Endodermal cell (in vitro differentiated cells): ENCODE measurements around the gene KCTD1. TPM values are rescaled to one million over a fixed set of nuclear protein-coding genes. Genes with fewer than 3 reads are reported as not detected.
A peak's percentile ranks its signal among the peaks of the same experiment; 100 is the strongest.

Source experiments
- DNase-seq: peaks from one replicate; pipeline ENCODE4 v3.0.0-alpha.2; 2017
- H3K27ac ChIP-seq: 2 replicates; pipeline ENCODE4 v1.5.1; 2013; ENCODE audit warnings: mild to moderate bottlenecking, low read depth, low read length, moderate library complexity
- H3K27me3 ChIP-seq: 2 replicates; pipeline ENCODE4 v1.6.1; 2013; ENCODE audit warnings: mild to moderate bottlenecking, low read length, moderate library complexity; ENCODE audit not compliant: insufficient read depth, control insufficient read depth, poor library complexity, severe bottlenecking
- H3K36me3 ChIP-seq: 2 replicates; pipeline ENCODE4 v1.7.0; 2013; ENCODE audit warnings: mild to moderate bottlenecking, low read length, moderate library complexity; ENCODE audit not compliant: control insufficient read depth, insufficient read depth
- H3K4me1 ChIP-seq: one replicate; pipeline ENCODE4 v1.7.0; 2013; ENCODE audit warnings: low read length; ENCODE audit not compliant: control insufficient read depth, insufficient read depth
- H3K4me3 ChIP-seq: 2 replicates; pipeline ENCODE4 v1.5.1; 2013; ENCODE audit warnings: mild to moderate bottlenecking, low read length, moderate library complexity
- H3K9ac ChIP-seq: 2 replicates; pipeline ENCODE4 v1.6.1; 2013; ENCODE audit warnings: mild to moderate bottlenecking, low read length, moderate library complexity; ENCODE audit not compliant: poor library complexity, severe bottlenecking; ENCODE audit errors: extremely low read depth
- H3K9me3 ChIP-seq: 2 replicates; pipeline ENCODE4 v1.6.1; 2013; ENCODE audit warnings: mild to moderate bottlenecking, low read length, moderate library complexity; ENCODE audit not compliant: control insufficient read depth
- H3K27ac Mint-ChIP-seq: 2 replicates; pipeline ENCODE4 v1.8.0; 2020; ENCODE audit warnings: mixed read lengths
- H3K27me3 Mint-ChIP-seq: 2 replicates; pipeline ENCODE4 v1.8.0; 2021; ENCODE audit warnings: mild to moderate bottlenecking, mixed read lengths; ENCODE audit not compliant: insufficient read depth
- H3K36me3 Mint-ChIP-seq: 2 replicates; pipeline ENCODE4 v1.8.0; 2020; ENCODE audit warnings: low read depth, mixed read lengths
- H3K4me1 Mint-ChIP-seq: 2 replicates; pipeline ENCODE4 v1.8.0; 2020; ENCODE audit warnings: mixed read lengths
- H3K4me3 Mint-ChIP-seq: 2 replicates; pipeline ENCODE4 v1.8.0; 2020; ENCODE audit warnings: mild to moderate bottlenecking, moderate library complexity, mixed read lengths
- H3K9me3 Mint-ChIP-seq: 2 replicates; pipeline ENCODE4 v1.8.0; 2020; ENCODE audit warnings: mild to moderate bottlenecking, mixed read lengths
- WGBS, 2 experiments: methylation state at CpG; one replicate each; pipeline versions ENCODE4 v1.1.5 to v1.1.7; 2013; ENCODE audit warnings: missing lambda C conversion rate in 2 of 2, mixed read lengths in 1 of 2; ENCODE audit not compliant: insufficient coverage in 1 of 2, insufficient read length in 1 of 2; 5-methylcytosine and 5-hydroxymethylcytosine counted together
- total RNA-seq, 2 donors: library from RNA; stranded (reverse); fragmentation: NEBNext Ultra II Directional in 1 of 2; extraction: Animal tissue kit (Norgen Biotek cat#: 25700) in 1 of 2; gene quantifications; 2 replicates in 1 of 2; 3 replicates in 1 of 2; pipeline ENCODE4 v1.2.1, GENCODE V29; 2021
- TF ChIP-seq, protein P1 (sequence below): fragments of 200-600 bp; sonication (generic); conservative IDR thresholded peaks from 2 replicates; pipeline ENCODE4 v1.5.0; 2021; ENCODE audit warnings: antibody characterized with exemption, mild to moderate bottlenecking

The KCTD1 gene
- total RNA-seq, 2 donors from 2014 or later, result 6.8 to 7.3 TPM

DNA sequence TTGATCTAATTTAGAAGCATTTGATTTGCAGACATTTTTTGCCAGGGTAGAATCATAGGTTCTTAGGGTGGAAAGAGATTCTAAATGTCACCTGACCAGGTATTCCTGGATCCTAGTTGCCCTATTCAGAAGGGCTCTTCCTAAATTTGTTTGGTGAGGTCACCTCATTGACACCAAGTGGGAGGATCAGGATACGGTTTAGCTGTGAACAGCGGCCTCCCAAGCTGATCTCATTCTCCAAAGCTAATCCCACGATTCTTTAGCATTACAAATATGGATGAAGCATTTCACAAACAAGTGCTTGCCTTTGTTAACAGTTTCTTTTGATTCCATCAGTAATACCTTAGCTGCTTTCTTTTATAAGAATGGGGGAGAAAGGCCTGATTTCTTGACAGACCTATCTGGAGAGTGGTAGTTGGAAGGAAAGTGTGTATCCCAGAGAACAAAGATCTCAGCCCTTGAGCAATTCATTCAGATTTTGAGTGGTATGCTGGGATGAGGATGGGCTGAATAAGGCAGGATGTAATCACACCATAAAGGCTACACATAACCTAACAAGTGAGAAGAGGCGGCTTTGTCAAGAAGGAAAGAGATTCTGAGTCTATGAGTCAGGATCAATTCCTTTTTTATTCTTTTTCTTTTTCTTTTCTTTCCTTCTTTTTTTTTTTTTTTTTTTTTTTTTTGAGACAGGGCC lies 16.6 kb downstream of the KCTD1 start:
- Mint-ChIP-seq H3K27me3 (no peaks in the 10 kb centered on the region), H3K27ac (peak overlapping the region; percentile 7), H3K36me3 (no peaks in the 10 kb centered on the region), H3K4me3 (no peak overlapping the region), H3K4me1 (peaks cover 12% of the 10 kb centered on the region), H3K9me3 (no peaks in the 10 kb centered on the region)
- TF ChIP-seq, protein P1, sequence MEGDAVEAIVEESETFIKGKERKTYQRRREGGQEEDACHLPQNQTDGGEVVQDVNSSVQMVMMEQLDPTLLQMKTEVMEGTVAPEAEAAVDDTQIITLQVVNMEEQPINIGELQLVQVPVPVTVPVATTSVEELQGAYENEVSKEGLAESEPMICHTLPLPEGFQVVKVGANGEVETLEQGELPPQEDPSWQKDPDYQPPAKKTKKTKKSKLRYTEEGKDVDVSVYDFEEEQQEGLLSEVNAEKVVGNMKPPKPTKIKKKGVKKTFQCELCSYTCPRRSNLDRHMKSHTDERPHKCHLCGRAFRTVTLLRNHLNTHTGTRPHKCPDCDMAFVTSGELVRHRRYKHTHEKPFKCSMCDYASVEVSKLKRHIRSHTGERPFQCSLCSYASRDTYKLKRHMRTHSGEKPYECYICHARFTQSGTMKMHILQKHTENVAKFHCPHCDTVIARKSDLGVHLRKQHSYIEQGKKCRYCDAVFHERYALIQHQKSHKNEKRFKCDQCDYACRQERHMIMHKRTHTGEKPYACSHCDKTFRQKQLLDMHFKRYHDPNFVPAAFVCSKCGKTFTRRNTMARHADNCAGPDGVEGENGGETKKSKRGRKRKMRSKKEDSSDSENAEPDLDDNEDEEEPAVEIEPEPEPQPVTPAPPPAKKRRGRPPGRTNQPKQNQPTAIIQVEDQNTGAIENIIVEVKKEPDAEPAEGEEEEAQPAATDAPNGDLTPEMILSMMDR, result no peak
- H3K27me3 ChIP-seq, result no peaks in the 10 kb centered on the region
- H3K27ac ChIP-seq, result no peak overlapping the region
- WGBS, 2 experiments, result 76% methylated on average over 2 to 4 of the region's 4 CpGs
- peaks cover 3% of the 10 kb centered on the region for H3K4me1 ChIP-seq
- DNase-seq, result no peak
- H3K4me3 ChIP-seq, result no peak overlapping the region
- no peaks in the 10 kb centered on the region for H3K9me3 ChIP-seq
- H3K9ac ChIP-seq, result no peak overlapping the region
- no peaks in the 10 kb centered on the region for H3K36me3 ChIP-seq

DNA sequence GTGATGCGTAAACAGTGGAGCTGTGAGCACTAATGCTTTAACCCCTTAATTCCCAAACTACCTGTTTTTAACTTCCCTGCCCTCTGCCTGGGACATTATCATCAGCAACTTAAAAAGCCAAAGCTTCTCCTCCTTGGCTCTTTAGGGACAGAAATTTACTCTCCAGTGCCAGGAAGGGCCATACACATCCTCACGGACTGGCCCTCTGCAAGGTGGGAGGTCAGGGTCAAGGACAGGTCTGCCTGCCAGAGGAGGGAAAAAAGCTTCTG lies 21.5 kb downstream of the KCTD1 start:
- DNase-seq, result no peak
- Mint-ChIP-seq H3K27me3 (peaks cover 10% of the 10 kb centered on the region), H3K27ac (no peak overlapping the region), H3K4me1 (peaks cover 17% of the 10 kb centered on the region), H3K36me3 (no peaks in the 10 kb centered on the region), H3K9me3 (no peaks in the 10 kb centered on the region), H3K4me3 (no peak overlapping the region)
- H3K36me3 ChIP-seq, result no peaks in the 10 kb centered on the region
- H3K27ac ChIP-seq, result no peak overlapping the region
- WGBS, 2 experiments, result 81 to 83% methylated on average over 1 to 2 of the region's 2 CpGs
- no peaks in the 10 kb centered on the region for H3K9me3 ChIP-seq
- no peak overlapping the region for H3K9ac ChIP-seq
- no peaks in the 10 kb centered on the region for H3K27me3 ChIP-seq
- H3K4me1 ChIP-seq, result peaks cover 3% of the 10 kb centered on the region
- TF ChIP-seq, protein P1, result no peak
- no peak overlapping the region for H3K4me3 ChIP-seq

DNA sequence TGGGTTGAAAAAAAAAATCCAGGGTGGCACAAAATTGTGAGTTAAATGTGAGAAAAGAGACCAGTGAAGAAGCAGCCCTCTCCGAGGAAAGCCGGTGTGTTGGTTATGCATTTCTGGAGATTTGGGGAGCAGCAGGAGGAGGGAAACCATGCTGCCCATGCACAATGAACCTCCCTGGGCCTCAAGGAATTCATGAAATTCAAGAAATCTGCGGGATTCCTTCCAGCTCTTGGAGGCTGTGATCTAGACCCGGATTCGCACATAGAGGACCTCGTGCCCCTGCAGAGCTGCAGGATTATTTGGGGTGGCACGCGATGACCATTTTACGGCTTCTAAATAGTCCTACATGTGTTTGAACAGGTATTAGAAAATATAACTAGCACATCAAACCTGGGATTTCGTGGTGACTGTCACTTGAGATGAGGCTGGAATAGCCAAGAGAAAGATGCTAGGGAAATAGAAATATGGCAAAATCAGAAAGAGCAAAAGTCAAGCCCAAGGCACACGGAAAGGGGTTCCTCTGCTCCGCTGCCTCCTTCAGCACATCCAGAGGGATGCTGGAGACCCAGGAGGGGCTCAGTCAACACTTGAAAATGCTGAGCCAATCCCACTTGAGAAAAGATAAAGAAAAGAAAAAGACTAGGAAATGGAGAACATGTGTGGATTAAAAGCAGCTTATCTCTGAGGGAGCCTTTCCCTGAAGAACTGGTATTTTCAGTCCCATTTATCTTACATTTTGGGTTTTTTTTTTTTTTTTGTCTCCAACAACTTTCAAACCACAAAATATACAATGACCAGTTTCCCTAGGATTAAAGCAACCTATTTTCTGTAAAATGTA lies 22.0 kb downstream of the KCTD1 start:
- peaks cover 3% of the 10 kb centered on the region for H3K4me1 ChIP-seq
- H3K9ac ChIP-seq, result no peak overlapping the region
- no peaks in the 10 kb centered on the region for H3K36me3 Mint-ChIP-seq
- no peak overlapping the region for H3K27ac ChIP-seq
- H3K27me3 Mint-ChIP-seq, result peaks cover 10% of the 10 kb centered on the region
- H3K4me1 Mint-ChIP-seq, result peaks cover 12% of the 10 kb centered on the region
- TF ChIP-seq, protein P1, result no peak
- WGBS, 2 experiments, result 57 to 64% methylated on average over 6 to 12 of the region's 12 CpGs
- H3K9me3 ChIP-seq, result no peaks in the 10 kb centered on the region
- no peaks in the 10 kb centered on the region for H3K36me3 ChIP-seq
- peak; percentile 68 for DNase-seq
- peak overlapping the region; percentile 10 for H3K27ac Mint-ChIP-seq
- H3K9me3 Mint-ChIP-seq, result no peaks in the 10 kb centered on the region
- H3K27me3 ChIP-seq, result no peaks in the 10 kb centered on the region
- H3K4me3 Mint-ChIP-seq, result no peak overlapping the region
- H3K4me3 ChIP-seq, result no peak overlapping the region
